ENCODE results near the gene PKD2. TPM values are rescaled to one million over a fixed set of nuclear protein-coding genes. Genes with fewer than 3 reads are reported as not detected.
"Not testable (repeated sequence)": the region's sequence is repeated elsewhere in the genome, so short reads cannot be mapped to it uniquely, and the experiment has no call there.

The PKD2 gene
- total RNA-seq, 1 experiment from 2014 or later, result 29.1 TPM

DNA sequence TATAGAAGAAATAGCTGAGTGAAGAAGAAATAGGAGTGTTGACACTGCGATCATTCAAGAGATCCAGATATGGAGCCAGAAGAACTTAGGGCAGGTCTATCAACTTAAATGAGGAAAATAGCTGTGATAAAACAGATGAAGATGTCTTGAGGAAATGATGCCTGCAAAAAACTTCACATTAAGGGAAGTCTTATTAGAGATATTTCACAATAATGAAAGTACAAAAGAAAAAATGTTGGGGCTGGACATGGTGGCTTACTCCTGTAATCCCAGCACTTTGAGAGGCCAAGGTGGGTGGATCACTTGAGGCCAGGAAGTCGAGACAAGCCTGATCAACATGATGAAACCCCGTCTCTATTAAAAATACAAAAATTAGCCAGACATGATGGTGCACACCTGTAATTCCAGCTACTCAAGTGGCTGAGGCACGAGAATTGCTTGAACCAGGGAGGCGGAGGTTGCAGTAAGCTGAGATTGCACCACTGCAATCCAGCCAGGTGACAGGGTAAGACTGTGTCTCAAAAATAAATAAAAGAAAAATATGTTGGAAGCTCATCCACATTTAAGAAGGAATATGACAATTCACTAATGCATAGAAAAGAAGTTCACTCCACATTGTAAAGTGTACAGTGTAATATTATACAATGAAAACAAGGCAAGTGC lies 56.3 kb downstream of the PKD2 start:
- DNase-seq (ENCODE audit: low read depth), result no peak

GRCh38 chr4:88064410-88064809 lies 57.0 kb downstream of the PKD2 start:
- DNase-seq (ENCODE audit: low read depth), result no peak

DNA sequence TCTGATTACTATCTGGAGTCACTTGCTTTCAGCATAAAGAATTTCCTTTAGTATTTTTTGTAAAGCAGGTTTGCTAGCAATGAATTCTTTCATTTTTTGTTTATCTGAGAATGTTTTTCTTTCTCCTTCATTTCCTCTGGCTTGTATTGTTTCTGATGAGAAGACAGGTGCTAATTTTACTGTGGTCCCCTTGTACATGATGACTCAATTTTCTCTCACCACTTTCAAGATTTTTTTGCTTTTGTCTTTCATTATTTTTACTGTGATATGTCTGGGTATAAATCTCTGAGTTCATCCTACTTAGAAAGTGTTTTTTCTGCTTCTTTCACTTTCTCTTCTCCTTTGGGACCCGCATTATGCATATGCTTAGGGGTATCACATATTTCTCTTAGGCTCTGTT lies 62.6 kb downstream of the PKD2 start:
- no peak for DNase-seq (ENCODE audit: low read depth)

DNA sequence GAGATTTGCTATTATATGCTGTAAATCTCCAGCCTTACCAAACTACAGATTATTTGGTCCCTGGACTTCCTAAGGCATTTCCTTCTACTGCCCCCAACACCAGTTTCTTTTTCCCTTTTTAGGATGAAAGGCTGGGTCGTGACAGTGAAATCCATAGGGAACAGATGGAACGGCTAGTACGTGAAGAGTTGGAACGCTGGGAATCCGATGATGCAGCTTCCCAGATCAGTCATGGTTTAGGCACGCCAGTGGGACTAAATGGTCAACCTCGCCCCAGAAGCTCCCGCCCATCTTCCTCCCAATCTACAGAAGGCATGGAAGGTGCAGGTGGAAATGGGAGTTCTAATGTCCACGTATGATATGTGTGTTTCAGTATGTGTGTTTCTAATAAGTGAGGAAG lies 67.9 kb downstream of the PKD2 start:
- no peak for DNase-seq (ENCODE audit: low read depth)

DNA sequence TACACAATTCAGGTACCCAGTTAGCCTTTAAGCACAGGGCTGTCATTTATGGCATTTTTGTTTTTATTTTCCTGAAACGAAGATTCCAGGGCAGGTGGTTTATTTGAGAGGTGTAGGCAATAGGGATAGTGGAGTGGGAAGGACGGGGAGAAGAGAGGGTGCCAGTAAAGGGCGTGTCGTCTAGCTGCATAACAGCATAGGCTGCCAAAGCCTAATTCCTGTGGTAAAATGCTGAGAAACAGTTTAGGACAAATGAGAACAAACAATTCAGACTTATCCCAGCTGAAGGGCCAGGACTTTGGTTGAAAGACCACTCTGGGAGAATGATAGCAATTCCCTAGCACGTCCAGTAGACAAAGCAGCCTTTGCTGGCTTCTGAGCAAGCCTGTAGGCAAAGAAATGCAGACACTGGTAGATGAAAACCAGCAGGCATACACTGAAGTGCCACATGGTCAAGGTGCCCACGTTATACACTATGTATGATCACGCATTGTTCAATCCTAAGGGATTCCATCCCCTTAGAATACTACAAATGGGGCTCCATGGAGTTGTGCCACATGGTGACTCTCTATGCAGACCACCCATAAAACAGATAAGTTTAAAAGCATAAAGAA lies 70.6 kb downstream of the PKD2 start:
- no peak for DNase-seq (ENCODE audit: low read depth)

DNA sequence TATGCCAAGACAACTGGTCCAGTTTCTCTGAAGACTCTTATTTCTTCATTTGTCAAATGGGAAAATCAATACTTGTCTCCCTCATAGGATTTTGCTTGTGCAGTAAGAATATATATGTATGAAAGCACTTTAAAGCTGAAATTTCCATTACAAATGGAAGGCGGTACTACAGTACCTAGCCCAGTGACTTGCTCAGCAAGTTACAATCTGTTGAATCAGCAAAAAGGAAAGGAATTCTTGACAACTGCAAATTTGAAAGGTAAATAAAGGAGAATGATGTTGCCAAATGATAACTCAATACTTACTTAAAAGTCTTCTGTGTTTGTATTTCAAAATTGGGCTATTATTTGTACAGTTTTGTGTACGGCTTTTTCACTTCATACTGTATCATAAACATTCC lies 71.1 kb downstream of the PKD2 start:
- no peak for DNase-seq (ENCODE audit: low read depth)

DNA sequence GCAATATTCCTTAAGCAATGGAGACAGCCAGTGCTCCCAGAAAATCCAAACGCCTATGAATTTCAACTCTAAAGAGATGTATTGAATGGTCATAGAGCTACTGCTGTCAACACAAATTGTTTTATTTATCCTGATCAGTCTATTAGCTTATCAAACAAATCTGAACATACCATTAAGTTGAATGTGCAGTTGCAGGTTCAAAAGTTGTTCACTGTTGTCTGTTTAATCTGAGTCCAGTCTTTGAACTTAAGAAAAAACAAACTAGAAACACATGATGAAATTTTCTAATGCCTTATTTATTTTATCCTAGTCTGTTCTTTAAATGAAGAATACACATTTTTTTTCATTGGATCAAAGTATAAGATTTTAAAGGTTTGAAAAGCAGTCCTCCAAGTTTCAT lies 73.2 kb downstream of the PKD2 start:
- no peak for DNase-seq (ENCODE audit: low read depth)

GRCh38 chr4:88087004-88087403 lies 79.6 kb downstream of the PKD2 start:
- no peak for DNase-seq (ENCODE audit: low read depth)

DNA sequence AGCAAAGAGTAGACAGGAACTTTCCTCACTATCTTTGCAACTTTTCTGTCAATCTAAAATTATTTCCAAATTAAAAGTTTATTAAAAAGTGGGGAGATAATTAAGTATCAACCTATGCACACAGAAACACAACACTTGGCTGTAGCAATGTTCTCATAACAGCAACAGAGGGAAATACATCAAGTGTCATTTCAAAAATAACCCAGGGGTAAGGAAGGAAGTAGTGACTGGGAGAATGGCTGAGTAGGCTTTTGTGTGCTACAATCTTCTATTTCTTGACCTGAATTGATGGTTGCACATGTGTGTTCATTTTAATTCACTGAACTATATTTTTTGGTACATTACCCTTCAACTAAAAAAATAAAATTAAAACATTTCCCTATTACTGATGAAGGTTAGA lies 83.5 kb downstream of the PKD2 start:
- DNase-seq (ENCODE audit: low read depth), result no peak

DNA sequence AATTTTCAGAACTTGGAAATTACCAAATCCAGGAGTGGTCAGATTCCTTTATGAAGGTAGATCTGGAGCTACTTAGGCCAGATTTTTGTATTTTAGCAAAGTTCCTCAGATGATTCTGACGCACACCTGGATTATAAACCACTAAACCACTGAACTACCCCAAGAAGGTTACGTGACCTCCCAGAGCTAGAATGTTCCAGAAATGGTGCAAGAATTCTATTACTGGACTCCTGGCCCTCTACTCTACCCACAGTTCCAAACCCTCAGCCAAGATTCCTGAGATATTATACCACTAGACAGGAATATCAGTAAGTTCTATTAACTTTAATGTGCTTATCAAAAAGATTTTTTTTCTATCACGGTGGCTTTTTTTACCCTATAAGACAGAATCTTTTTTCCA lies 83.9 kb downstream of the PKD2 start:
- no peak for DNase-seq (ENCODE audit: low read depth)

- DNase-seq (ENCODE audit: low read depth), result no peak
Observed at GRCh38 chr4:88093874-88094273, 86.4 kb downstream of the PKD2 start.

GRCh38 chr4:88097301-88097700 lies 89.9 kb downstream of the PKD2 start:
- DNase-seq (ENCODE audit: low read depth), result peak; percentile 49

DNA sequence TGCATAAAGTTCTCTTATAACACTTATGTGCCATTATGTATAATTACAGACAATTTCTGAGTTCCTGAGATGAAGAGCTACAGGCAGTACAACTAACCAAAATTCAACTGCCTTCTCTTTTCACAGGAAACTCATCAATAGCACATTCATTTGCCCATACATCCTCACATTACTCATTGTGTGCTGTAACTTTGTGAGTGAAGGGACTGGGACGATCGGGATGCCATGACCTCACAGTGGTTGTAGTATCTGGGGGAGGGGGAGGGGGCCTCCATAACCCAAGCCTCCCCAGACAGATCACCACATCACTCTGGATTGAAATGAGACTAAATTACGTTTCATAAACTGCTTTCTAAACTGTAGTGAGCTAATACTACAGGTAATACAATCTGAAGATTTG lies 90.3 kb downstream of the PKD2 start:
- peak; percentile 13 for DNase-seq (ENCODE audit: low read depth)

DNA sequence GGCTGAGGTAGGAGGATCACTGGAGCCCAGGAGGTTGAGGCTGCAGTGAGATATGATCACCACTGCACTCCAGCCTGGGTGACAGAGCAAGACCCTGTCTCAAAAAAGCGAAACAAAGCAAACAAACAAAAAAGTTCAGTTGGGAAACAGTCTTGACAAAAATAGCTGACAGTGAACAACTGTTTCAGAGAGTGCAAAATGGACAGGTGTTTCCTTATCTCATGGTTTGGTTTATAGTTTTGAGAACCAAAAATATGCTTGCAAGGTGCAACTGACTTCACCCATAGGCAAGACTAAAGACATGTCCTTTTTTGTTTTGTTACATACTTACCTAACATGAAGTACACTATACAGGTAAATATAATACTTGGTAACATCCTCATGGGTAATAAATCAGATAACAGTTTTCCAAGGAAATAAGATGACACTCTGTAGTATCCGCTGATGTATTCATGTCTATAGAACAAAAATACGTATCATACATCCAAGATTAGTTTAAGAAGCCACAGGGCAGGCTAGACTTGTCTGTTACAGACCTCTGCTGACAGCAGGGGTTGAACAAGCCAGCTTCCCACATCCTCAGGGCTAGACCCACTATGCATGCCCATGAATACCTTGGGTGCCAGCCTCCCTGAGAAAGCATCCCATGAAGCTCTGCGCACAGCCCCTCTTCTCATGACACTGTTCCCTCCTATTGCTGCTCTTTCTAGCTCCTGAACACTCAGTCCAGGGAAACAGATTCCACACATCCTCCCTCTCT lies 91.7 kb downstream of the PKD2 start:
- no peak for DNase-seq (ENCODE audit: low read depth)

DNA sequence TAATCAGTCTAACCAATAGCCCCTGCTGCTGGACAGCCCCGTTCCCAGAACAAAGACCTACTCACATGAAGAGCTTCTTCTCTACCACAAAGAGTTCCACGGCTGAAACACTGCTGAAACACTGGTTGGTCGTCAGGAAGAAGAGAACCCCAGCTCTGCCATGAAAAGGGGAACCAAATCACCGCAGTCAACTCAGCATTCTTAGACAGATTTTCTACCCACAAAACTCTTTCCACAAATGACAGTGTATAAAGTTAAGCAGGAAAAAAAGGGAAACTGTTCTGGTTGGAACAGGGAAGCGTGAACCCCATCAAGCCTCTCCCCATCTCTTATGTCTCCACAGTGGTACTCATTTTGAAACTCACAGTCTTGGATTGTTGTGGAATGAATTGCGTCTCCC lies 93.7 kb downstream of the PKD2 start:
- no peak for DNase-seq (ENCODE audit: low read depth)

- DNase-seq (ENCODE audit: low read depth), result no peak
Observed at GRCh38 chr4:88102026-88102425, 94.6 kb downstream of the PKD2 start.

GRCh38 chr4:88104902-88105610 lies 97.6 kb downstream of the PKD2 start:
- peak; percentile 74 for DNase-seq (ENCODE audit: low read depth)

DNA sequence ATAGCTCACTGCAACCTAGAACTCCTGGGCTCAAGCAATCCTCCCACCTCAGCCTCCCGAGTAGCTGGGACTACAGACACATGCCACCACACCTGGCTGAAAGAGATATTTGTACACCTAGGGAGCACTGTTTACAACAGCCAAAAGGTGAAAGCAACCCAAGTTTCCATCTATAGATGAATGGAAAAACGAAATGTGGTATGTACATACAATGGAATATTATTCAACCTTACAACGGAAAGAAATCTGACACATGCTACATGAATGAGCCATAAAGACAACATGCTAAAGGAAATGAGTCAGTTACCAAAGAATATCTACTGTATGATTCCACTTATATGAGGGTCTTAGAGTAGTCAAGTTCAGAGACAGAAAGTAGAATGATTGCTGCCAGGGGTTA lies 98.8 kb downstream of the PKD2 start:
- DNase-seq (ENCODE audit: low read depth), result peak; percentile 33

DNA sequence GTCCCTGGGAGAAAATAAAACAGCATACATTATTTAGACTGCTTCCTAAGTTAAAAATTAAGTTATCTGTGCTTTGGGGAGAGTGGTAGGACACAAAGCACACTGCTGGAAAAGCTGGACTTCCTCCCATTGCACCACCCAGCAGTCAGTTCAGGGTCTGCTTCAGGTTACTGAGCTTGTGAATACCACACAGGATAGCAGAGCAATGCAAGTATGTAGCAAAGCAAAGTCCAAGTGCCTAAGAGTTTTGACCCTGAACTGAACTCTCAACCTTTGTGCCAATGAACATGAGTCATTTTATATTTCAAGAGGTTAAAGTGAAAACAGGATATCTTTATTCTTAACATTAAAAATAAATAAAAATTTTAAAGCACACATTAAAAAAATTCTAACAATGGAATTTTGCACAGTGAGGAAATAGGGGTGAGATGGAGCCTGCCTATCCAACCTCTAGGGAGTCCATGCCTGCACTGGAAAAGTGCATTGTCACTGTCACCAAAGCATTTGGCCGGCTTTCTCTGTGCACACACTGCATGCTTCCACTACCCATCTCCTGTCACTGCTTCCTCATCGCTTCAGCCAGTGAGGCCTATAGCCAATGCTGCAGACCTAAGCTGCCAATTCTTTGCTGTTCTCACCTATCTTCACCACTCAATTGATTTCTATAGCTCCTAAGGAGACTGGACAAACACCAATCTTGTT lies 100.1 kb downstream of the PKD2 start:
- DNase-seq (ENCODE audit: low read depth), result no peak

DNA sequence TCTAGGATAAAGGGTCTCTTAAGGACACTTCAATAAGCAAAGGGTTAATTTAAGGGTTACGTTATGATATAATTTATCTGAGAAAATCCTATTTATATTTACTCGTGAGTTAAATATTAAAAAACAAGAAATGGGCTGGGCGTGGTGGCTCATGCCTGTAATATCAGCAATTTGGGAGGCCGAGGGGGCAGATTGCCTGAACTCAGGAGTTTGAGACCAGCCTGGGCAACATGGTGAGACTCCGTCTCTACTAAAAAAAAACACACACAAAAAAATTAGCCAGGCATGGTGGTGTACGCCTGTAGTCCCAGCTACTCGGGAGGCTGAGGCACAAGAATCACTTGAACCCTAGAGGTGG lies 100.7 kb downstream of the PKD2 start:
- not testable (repeated sequence) for DNase-seq (ENCODE audit: low read depth)

DNA sequence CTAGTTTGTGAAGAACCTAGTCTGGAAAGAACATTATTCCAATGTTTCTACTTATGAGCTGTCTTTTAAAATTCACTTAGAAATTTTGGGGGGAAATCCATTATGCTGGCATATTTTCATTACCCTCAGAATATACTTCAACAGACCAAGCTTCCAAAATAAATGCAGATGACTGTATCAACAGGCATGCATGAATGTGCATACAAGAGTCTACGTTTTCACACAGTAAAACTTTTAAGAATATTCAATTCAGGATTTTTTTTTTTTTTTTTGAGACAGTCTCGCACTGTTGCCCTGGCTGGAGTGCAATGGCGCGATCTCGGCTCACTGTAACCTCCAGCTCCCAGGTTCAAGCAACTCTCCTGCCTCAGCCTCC lies 101.3 kb downstream of the PKD2 start:
- no peak for DNase-seq (ENCODE audit: low read depth)
